GM12891 (cell line): ENCODE results near the gene C1QTNF7.

Source experiments
- POLR2A ChIP-seq: IDR thresholded peaks from 2 replicates; pipeline ENCODE4 v1.6.1; 2011; ENCODE audit warnings: low read depth, low read length, control low read depth
- POLR2AphosphoS5 ChIP-seq: IDR thresholded peaks from 2 replicates; pipeline ENCODE4 v1.6.1; 2011; ENCODE audit warnings: low read depth, low read length, control low read depth
- SPI1 ChIP-seq: IDR thresholded peaks from 2 replicates; pipeline ENCODE4 v1.6.1; 2011; ENCODE audit warnings: low read depth, low read length, control low read depth
- TAF1 ChIP-seq: IDR thresholded peaks from 2 replicates; pipeline ENCODE4 v1.6.1; 2011; ENCODE audit warnings: low read depth, low read length, control low read depth

DNA sequence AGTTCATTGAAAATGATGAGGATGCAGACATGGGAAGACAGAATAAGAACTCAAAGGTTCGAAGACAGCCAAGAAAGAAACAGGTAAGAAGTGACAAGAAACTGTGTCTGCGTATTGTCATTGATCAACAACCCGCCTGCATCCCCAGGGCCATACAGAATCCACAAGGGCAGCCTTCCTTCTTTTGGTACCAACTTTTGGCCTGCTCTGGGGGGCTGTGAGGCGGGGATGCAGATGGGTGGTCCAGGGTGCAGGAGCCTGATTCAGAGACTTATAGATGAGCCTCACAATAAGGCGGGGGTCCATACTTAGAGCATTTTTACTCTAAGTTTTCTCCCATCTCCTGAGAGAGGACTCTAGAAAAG, 50.9 kb downstream of the C1QTNF7 start:
- TF ChIP-seq POLR2A (no peak), TAF1 (no peak), POLR2AphosphoS5 (no peak), SPI1 (no peak)
